Parathyroid adenoma (tissue), 2 donors: ENCODE data around the gene SETD3.

Experiments used
- H2AFZ ChIP-seq: fragments of 300-600 bp; sonication (generic); one replicate; pipeline ENCODE4 v1.7.0; 2017; ENCODE audit warnings: antibody characterized with exemption, mild to moderate bottlenecking
- H3K27ac ChIP-seq: fragments of 300-600 bp; sonication (generic); one replicate; pipeline ENCODE4 v1.7.0; 2017
- H3K27me3 ChIP-seq: fragments of 300-600 bp; sonication (generic); one replicate; pipeline ENCODE4 v1.7.0; 2017; ENCODE audit warnings: low read length; ENCODE audit not compliant: control insufficient read depth, insufficient read depth
- H3K36me3 ChIP-seq: fragments of 300-600 bp; sonication (generic); one replicate; pipeline ENCODE4 v1.7.0; 2017; ENCODE audit warnings: low read length; ENCODE audit not compliant: control insufficient read depth, insufficient read depth
- H3K4me1 ChIP-seq: fragments of 300-600 bp; sonication (generic); one replicate; pipeline ENCODE4 v1.7.0; 2017; ENCODE audit warnings: control low read depth
- H3K4me2 ChIP-seq: fragments of 300-600 bp; sonication (generic); one replicate; pipeline ENCODE4 v1.7.0; 2017; ENCODE audit warnings: low read length
- H3K4me3 ChIP-seq: fragments of 300-600 bp; sonication (generic); one replicate; pipeline ENCODE4 v1.7.0; 2017; ENCODE audit warnings: low read depth, low read length
- H3K79me2 ChIP-seq: fragments of 300-600 bp; sonication (generic); one replicate; pipeline ENCODE4 v1.7.0; 2017; ENCODE audit warnings: control low read depth
- H3K9ac ChIP-seq: fragments of 300-600 bp; sonication (generic); one replicate; pipeline ENCODE4 v1.7.0; 2017; ENCODE audit warnings: mild to moderate bottlenecking
- H3K9me3 ChIP-seq: fragments of 300-600 bp; sonication (generic); one replicate; pipeline ENCODE4 v1.7.0; 2017; ENCODE audit warnings: low read length; ENCODE audit not compliant: control insufficient read depth
- TF ChIP-seq, protein P1 (sequence below): fragments of 300-600 bp; sonication (generic); IDR thresholded peaks from one replicate; pipeline ENCODE4 v1.7.0; 2017; ENCODE audit warnings: antibody characterized with exemption, mild to moderate bottlenecking
- donor health status: primary hyperparathyroidism.

SETD3 gene

DNA sequence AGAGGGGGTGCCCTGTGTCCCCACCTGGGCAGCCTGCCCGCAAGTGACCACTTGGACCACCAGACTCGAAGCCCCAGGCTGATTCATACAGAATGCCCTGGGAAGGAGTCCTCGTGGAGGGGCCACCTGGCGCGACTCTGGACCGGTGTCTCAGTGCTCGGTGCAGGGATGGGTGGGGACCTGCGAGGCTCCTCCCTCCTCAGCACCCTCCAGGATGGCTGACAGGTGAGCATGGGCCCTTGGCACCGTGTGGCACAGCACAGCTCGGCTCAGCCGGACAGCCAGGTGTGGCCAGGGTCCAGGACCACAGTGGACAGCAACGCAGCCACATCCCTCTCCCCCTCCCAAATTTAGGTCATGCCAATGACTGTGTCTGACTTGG is 45.0 kb upstream of the SETD3 start:
- no peak overlapping the region for H3K4me2 ChIP-seq
- TF ChIP-seq, protein P1, sequence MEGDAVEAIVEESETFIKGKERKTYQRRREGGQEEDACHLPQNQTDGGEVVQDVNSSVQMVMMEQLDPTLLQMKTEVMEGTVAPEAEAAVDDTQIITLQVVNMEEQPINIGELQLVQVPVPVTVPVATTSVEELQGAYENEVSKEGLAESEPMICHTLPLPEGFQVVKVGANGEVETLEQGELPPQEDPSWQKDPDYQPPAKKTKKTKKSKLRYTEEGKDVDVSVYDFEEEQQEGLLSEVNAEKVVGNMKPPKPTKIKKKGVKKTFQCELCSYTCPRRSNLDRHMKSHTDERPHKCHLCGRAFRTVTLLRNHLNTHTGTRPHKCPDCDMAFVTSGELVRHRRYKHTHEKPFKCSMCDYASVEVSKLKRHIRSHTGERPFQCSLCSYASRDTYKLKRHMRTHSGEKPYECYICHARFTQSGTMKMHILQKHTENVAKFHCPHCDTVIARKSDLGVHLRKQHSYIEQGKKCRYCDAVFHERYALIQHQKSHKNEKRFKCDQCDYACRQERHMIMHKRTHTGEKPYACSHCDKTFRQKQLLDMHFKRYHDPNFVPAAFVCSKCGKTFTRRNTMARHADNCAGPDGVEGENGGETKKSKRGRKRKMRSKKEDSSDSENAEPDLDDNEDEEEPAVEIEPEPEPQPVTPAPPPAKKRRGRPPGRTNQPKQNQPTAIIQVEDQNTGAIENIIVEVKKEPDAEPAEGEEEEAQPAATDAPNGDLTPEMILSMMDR = no peak
- H3K4me3 ChIP-seq = no peak overlapping the region
- H3K36me3 ChIP-seq = no peaks in the 10 kb centered on the region
- H3K9me3 ChIP-seq = no peaks in the 10 kb centered on the region
- no peak overlapping the region for H3K9ac ChIP-seq
- H3K4me1 ChIP-seq = no peaks in the 10 kb centered on the region
- peaks cover 9% of the 10 kb centered on the region for H3K79me2 ChIP-seq
- H3K27ac ChIP-seq = no peak overlapping the region
- no peaks in the 10 kb centered on the region for H3K27me3 ChIP-seq
- H2AFZ ChIP-seq = no peak overlapping the region

DNA sequence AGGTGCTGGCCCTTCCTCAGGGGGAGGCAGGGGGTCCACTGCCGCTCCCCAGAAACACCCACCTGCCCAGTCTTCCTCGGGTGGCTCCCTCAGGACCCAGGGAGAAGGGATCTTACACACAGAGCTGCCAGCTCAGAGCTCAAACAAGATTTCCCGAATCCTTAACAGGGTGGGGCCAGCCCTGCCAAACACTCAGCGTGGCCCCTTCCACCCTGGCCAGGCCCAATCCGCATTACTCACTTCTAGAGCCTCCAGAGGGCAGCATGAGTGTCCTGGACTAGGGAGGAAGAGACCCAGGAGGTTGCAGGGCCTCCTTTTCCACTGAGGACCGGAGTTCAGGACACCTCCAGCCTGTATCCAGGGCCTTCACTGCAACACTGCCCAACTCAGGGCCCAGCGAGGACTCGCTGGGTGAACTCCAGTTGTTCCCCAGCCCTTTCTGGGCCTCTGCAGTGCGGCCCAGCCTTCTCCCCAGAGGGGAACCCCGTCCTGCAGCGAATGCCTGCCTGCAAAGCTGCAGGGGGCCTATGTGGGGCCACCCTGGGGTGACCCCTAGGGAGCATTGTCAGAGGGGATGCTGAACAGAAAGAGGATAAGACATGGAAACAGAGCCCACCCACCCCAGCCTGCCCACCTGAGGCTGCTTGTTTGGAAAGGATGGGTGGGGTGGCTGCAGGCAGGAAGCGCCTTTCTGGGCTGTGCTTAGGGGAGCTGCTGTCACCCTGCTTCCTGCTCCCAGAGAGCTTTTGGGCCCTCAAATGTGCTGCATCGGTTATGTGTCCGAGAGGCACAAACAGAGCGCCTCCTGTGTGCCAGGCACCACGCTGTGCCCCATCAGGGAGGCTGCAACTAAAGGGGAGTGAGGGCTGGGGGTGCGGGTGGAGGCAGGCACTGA is 44.4 kb upstream of the SETD3 start:
- Histone ChIP-seq H3K4me2 (no peak overlapping the region), H3K9me3 (no peaks in the 10 kb centered on the region), H3K4me3 (no peak overlapping the region), H3K27ac (no peak overlapping the region), H3K79me2 (peaks cover 6% of the 10 kb centered on the region), H3K27me3 (no peaks in the 10 kb centered on the region), H3K4me1 (no peaks in the 10 kb centered on the region), H3K9ac (no peak overlapping the region), H2AFZ (no peak overlapping the region), H3K36me3 (no peaks in the 10 kb centered on the region)
- TF ChIP-seq, protein P1 = no peak

DNA sequence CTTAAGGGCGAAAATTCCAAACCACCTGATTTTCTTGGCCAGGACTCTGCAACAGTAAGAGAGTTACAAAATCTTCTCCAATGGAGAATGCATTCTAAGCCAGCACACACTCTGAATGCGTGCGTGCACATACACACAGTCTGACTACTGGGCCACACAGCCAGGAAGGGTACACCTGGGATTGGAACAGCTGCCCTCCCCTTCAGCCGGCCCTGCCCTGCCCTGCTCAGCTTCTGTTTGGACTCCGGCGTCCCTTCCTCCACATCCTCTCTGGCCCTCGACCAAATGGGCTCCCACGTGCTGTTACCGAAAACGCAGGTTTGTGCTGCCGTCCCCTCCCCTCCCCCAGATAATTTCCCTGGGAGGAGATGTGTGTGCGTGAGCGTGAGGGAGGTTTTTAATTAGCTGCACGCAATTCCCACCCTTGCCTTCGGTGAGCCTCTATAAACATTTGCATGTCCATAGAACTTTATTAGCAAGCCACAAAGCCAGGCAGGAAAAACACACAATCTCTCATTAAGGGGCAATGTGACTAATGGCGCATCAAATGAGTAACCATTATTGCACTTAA is 43.5 kb upstream of the SETD3 start:
- H3K4me3 ChIP-seq = no peak overlapping the region
- H3K9me3 ChIP-seq = no peaks in the 10 kb centered on the region
- no peak overlapping the region for H3K9ac ChIP-seq
- no peak overlapping the region for H3K4me2 ChIP-seq
- H2AFZ ChIP-seq = no peak overlapping the region
- TF ChIP-seq, protein P1 = no peak
- H3K4me1 ChIP-seq = no peaks in the 10 kb centered on the region
- H3K27ac ChIP-seq = no peak overlapping the region
- peaks cover 10% of the 10 kb centered on the region for H3K79me2 ChIP-seq
- no peaks in the 10 kb centered on the region for H3K36me3 ChIP-seq
- H3K27me3 ChIP-seq = no peaks in the 10 kb centered on the region

DNA sequence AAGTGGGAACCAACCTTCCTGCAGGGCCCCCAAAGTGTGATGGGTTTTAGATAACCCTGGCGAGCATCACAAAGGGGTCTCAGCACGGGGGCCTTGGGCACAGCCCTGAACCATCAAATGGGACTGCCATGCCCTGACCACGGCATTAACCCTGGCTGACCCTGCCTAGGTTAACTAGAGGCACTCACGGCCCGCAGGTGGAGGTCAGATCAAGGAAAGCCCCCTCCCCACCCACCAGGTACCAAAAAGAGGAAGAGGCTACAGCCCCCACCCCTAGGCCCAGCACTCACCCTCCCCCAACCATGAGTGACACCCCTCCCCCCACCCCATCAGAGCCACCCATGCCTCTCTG is 43.0 kb upstream of the SETD3 start:
- Histone ChIP-seq H3K27me3 (no peaks in the 10 kb centered on the region), H2AFZ (no peak overlapping the region), H3K27ac (no peak overlapping the region), H3K79me2 (peaks cover 11% of the 10 kb centered on the region), H3K9me3 (no peaks in the 10 kb centered on the region), H3K4me3 (no peak overlapping the region), H3K36me3 (no peaks in the 10 kb centered on the region), H3K4me1 (peaks cover under 1% of the 10 kb centered on the region), H3K9ac (no peak overlapping the region), H3K4me2 (no peak overlapping the region)
- TF ChIP-seq, protein P1 = no peak
